NB4 (cell line): ENCODE results near the gene S1PR5.

ENCODE experiments used
- MYC ChIP-seq: IDR thresholded peaks from 2 replicates; pipeline ENCODE4 v1.6.1; 2011; ENCODE audit warnings: low read depth, low read length
- POLR2A ChIP-seq: IDR thresholded peaks from 2 replicates; pipeline ENCODE4 v1.6.1; 2011; ENCODE audit warnings: mild to moderate bottlenecking; ENCODE audit not compliant: insufficient read length; ENCODE audit errors: extremely low read depth
- TF ChIP-seq, protein P1 (sequence below): IDR thresholded peaks from one replicate; pipeline ENCODE4 v1.5.1; 2012; ENCODE audit warnings: low read depth, low read length
- TF ChIP-seq, protein P2 (sequence below): IDR thresholded peaks from 2 replicates; pipeline ENCODE4 v1.6.1; 2011; ENCODE audit warnings: low read depth, low read length

DNA sequence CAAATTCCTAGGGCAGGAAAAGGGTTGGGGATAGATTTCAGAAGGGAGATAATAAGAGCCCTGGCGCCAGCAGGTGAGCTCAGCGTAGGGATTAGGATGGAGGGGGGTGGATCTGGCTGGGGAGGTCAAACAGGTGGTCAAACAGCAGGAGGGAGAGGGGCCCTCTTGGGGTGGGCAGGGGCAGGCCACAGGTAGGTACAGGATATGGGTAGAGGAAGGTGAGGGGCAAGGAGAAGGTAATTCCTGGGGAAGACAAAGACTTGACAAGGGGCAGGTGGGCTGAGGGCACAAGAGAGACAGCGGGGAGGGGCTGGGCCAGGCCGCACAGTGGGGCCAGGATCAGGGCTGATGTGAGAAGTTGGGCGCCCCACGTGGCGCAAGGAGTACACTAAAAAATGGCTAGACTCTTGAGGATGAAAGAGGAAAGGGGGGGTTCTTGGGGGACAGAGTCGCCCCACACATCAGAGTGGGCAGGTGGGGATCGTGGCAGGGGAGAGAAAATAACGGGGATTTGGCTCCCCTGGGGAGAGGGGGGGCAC lies 47.9 kb upstream of the S1PR5 start:
- TF ChIP-seq POLR2A (no peak), MYC (peak; percentile 97)
- TF ChIP-seq, protein P1, sequence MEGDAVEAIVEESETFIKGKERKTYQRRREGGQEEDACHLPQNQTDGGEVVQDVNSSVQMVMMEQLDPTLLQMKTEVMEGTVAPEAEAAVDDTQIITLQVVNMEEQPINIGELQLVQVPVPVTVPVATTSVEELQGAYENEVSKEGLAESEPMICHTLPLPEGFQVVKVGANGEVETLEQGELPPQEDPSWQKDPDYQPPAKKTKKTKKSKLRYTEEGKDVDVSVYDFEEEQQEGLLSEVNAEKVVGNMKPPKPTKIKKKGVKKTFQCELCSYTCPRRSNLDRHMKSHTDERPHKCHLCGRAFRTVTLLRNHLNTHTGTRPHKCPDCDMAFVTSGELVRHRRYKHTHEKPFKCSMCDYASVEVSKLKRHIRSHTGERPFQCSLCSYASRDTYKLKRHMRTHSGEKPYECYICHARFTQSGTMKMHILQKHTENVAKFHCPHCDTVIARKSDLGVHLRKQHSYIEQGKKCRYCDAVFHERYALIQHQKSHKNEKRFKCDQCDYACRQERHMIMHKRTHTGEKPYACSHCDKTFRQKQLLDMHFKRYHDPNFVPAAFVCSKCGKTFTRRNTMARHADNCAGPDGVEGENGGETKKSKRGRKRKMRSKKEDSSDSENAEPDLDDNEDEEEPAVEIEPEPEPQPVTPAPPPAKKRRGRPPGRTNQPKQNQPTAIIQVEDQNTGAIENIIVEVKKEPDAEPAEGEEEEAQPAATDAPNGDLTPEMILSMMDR, result peak; percentile 67
- TF ChIP-seq, protein P2, sequence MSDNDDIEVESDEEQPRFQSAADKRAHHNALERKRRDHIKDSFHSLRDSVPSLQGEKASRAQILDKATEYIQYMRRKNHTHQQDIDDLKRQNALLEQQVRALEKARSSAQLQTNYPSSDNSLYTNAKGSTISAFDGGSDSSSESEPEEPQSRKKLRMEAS, result peak; percentile 98
